Liver (tissue), 9 donors: ENCODE measurements around the gene SERPING1. TPM values are rescaled to one million over a fixed set of nuclear protein-coding genes. Genes with fewer than 3 reads are reported as not detected.
A peak's percentile ranks its signal among the peaks of the same experiment; 100 is the strongest.

Experiments used
- DNase-seq: peaks from one replicate; pipeline ENCODE4 v3.0.0-alpha.2; 2017; ENCODE audit warnings: low spot score
- H3K27ac ChIP-seq, 2 donors: one replicate each; pipeline ENCODE4 v1.7.0; 2013; ENCODE audit warnings: inconsistent platforms in 2 of 2, low read length in 2 of 2, control low read depth in 1 of 2, low read depth in 1 of 2, mild to moderate bottlenecking in 1 of 2
- H3K27me3 ChIP-seq, 4 donors: one replicate each; pipeline versions ENCODE4 v1.6.1 to v1.7.0; 2013; ENCODE audit warnings: low read length in 3 of 4, inconsistent platforms in 1 of 4, mild to moderate bottlenecking in 1 of 4, moderate library complexity in 1 of 4; ENCODE audit not compliant: control insufficient read depth in 4 of 4, insufficient read depth in 4 of 4
- H3K36me3 ChIP-seq, 4 donors: one replicate each; pipeline versions ENCODE4 v1.6.1 to v1.7.0; 2013; ENCODE audit warnings: low read length in 3 of 4, mild to moderate bottlenecking in 3 of 4, low read depth in 1 of 4, moderate library complexity in 1 of 4; ENCODE audit not compliant: control insufficient read depth in 4 of 4, insufficient read depth in 3 of 4
- H3K4me1 ChIP-seq, 4 donors: one replicate each; pipeline versions ENCODE4 v1.6.1 to v1.7.0; 2013; ENCODE audit warnings: low read length in 3 of 4, mild to moderate bottlenecking in 3 of 4, moderate library complexity in 1 of 4; ENCODE audit not compliant: control insufficient read depth in 4 of 4, insufficient read depth in 4 of 4
- H3K4me3 ChIP-seq, 3 donors: one replicate each; pipeline versions ENCODE4 v1.6.1 to v1.7.0; 2013; ENCODE audit warnings: low read length in 3 of 3, control low read depth in 1 of 3, low read depth in 1 of 3, mild to moderate bottlenecking in 1 of 3
- H3K9ac ChIP-seq, 2 donors: one replicate each; pipeline ENCODE4 v1.7.0; 2013; ENCODE audit warnings: low read length in 2 of 2, mild to moderate bottlenecking in 2 of 2, moderate library complexity in 2 of 2, control low read depth in 1 of 2, low read depth in 1 of 2
- H3K9me3 ChIP-seq, 4 donors: one replicate each; pipeline versions ENCODE4 v1.6.1 to v1.7.0; 2013; ENCODE audit warnings: low read length in 3 of 4; ENCODE audit not compliant: control insufficient read depth in 4 of 4
- EGR1 ChIP-seq, 2 donors: IDR thresholded peaks; 2 replicates each; pipeline ENCODE4 v1.6.1; 2016 to 2018; ENCODE audit warnings: antibody characterized with exemption in 2 of 2, low read depth in 2 of 2
- FOXA1 ChIP-seq: IDR thresholded peaks from 2 replicates; pipeline ENCODE4 v1.6.1; 2016; ENCODE audit warnings: antibody characterized with exemption
- FOXA2 ChIP-seq: IDR thresholded peaks from 2 replicates; pipeline ENCODE4 v1.6.1; 2016; ENCODE audit warnings: antibody characterized with exemption
- HNF4A ChIP-seq, 2 donors: conservative IDR thresholded peaks; 2 replicates each; pipeline ENCODE4 v1.6.1; 2016; ENCODE audit warnings: antibody characterized with exemption in 2 of 2, mild to moderate bottlenecking in 2 of 2
- HNF4G ChIP-seq: IDR thresholded peaks from 2 replicates; pipeline ENCODE4 v1.6.1; 2016; ENCODE audit warnings: antibody characterized with exemption
- JUND ChIP-seq, 2 donors: IDR thresholded peaks; 2 replicates each; pipeline ENCODE4 v1.6.1; 2016; ENCODE audit warnings: antibody characterized with exemption in 2 of 2
- NR2F2 ChIP-seq: IDR thresholded peaks from 2 replicates; pipeline ENCODE4 v1.6.1; 2016; ENCODE audit warnings: antibody characterized with exemption
- RAD21 ChIP-seq, 2 donors: IDR thresholded peaks; 2 replicates each; pipeline ENCODE4 v1.6.1; 2016; ENCODE audit warnings: antibody characterized with exemption in 2 of 2, mild to moderate bottlenecking in 2 of 2
- RXRA ChIP-seq, 2 donors: IDR thresholded peaks; 2 replicates each; pipeline ENCODE4 v1.6.1; 2017 to 2018; ENCODE audit warnings: antibody characterized with exemption in 2 of 2, mild to moderate bottlenecking in 1 of 2
- SP1 ChIP-seq: IDR thresholded peaks from 2 replicates; pipeline ENCODE4 v1.6.1; 2018; ENCODE audit warnings: antibody characterized with exemption, mild to moderate bottlenecking
- YY1 ChIP-seq: IDR thresholded peaks from 2 replicates; pipeline ENCODE4 v1.6.1; 2016; ENCODE audit warnings: antibody characterized with exemption, mild to moderate bottlenecking
- WGBS: extraction: QIAGEN DNeasy Blood & Tissue Kit; methylation state at CpG from one replicate; pipeline ENCODE4 v1.1.7; 2013; 5-methylcytosine and 5-hydroxymethylcytosine counted together
- polyA plus RNA-seq, 2 donors: library from polyadenylated mRNA; stranded (reverse) in 1 of 2; unstranded in 1 of 2; fragments of 200-250 nt in 1 of 2; fragments of >200 nt in 1 of 2; fragmentation: Nextera tagmentation in 1 of 2; extraction: Ambion mirVana in 1 of 2; gene quantifications; one replicate each; pipeline versions ENCODE4 v1.2.1 to v1.2.3, GENCODE V29; 2013 to 2015
- total RNA-seq, 2 donors: library from RNA; depleted of rRNA; stranded (reverse); fragments of >200 nt; gene quantifications; one replicate each; pipeline ENCODE4 v1.2.3, GENCODE V29; 2014
- TF ChIP-seq, protein P1 (sequence below): fragments of 150-350 bp; IDR thresholded peaks from 2 replicates; pipeline ENCODE4 v1.5.1; 2017; ENCODE audit warnings: improper control_type of control experiment, low read depth, low read length; ENCODE audit not compliant: missing input control
- TF ChIP-seq, protein P2 (sequence below): IDR thresholded peaks from 2 replicates; pipeline ENCODE4 v1.6.1; 2016; ENCODE audit warnings: antibody characterized with exemption, mild to moderate bottlenecking
- TF ChIP-seq, protein P3 (sequence below): IDR thresholded peaks from 2 replicates; pipeline ENCODE4 v1.6.1; 2016; ENCODE audit warnings: antibody characterized with exemption
- TF ChIP-seq, protein P4 (sequence below): IDR thresholded peaks from 2 replicates; pipeline ENCODE4 v1.6.1; 2016; ENCODE audit warnings: antibody characterized with exemption
- donor health status: healthy.
- donor health status: healthy.
- donor health status: healthy.
- donor health status: healthy.
- donor health status: healthy.

SERPING1 gene
- total and polyA plus RNA-seq, 4 donors, result 235 to 2,911 (median 1,514) TPM

DNA sequence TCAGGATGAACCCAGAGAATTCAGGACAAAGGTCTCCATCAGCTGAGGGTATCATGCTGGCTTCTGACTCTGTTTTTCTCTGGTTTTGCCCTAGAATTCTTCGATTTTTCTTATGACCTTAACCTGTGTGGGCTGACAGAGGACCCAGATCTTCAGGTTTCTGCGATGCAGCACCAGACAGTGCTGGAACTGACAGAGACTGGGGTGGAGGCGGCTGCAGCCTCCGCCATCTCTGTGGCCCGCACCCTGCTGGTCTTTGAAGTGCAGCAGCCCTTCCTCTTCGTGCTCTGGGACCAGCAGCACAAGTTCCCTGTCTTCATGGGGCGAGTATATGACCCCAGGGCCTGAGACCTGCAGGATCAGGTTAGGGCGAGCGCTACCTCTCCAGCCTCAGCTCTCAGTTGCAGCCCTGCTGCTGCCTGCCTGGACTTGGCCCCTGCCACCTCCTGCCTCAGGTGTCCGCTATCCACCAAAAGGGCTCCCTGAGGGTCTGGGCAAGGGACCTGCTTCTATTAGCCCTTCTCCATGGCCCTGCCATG lies 16.8 kb downstream of the SERPING1 start:
- Histone ChIP-seq H3K27me3 (no peaks in the 10 kb centered on the region), H3K9ac (no peak overlapping the region), H3K9me3 (no peaks in the 10 kb centered on the region), H3K36me3 (peaks cover 18 to 53% (median 41%) of the 10 kb centered on the region in 4 donors), H3K27ac (peak overlapping the region in 1 of 2 donors; percentile 33), H3K4me1 (peaks cover 11 to 71% (median 67%) of the 10 kb centered on the region in 4 donors), H3K4me3 (no peak overlapping the region)
- 85% methylated on average over 10 of the region's 10 CpGs for WGBS
- DNase-seq, result no peak
- TF ChIP-seq RXRA (IDR thresholded peaks at IDR 0.05) (peak in 1 of 2 donors; percentile 20), JUND (IDR thresholded peaks at IDR 0.05) (no peak), FOXA1 (no peak), HNF4A (conservative IDR thresholded peaks at IDR 0.05) (peak in 1 of 2 donors; percentile 7)

DNA sequence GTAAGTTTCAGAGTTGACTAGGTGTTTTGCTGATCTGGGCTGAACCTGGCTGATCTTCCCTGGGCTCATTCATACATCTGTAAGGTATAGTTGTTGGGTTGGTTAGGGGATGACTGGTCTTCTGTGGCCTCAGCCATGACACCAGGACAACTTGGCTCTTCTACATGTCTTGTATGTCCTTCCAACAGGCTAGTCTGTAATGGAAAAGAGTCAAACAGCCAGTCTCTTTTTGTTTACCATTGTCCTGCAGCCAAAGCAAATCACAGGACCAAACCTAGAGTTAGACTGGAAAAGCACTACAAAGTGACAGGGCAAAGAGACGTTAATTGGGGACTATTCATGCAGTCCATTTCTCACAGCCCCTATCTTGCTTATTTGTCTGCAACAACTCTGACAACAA lies 17.8 kb downstream of the SERPING1 start:
- peak overlapping the region; percentile 66 to 81 for H3K27ac ChIP-seq
- H3K36me3 ChIP-seq, result peaks cover 15 to 50% (median 42%) of the 10 kb centered on the region in 4 donors
- WGBS, result 28% methylated on average over 1 of the region's 1 CpG
- no peak overlapping the region for H3K4me3 ChIP-seq
- TF ChIP-seq RAD21 (IDR thresholded peaks at IDR 0.05), result peak; percentile 11 to 37
- TF ChIP-seq, protein P1, sequence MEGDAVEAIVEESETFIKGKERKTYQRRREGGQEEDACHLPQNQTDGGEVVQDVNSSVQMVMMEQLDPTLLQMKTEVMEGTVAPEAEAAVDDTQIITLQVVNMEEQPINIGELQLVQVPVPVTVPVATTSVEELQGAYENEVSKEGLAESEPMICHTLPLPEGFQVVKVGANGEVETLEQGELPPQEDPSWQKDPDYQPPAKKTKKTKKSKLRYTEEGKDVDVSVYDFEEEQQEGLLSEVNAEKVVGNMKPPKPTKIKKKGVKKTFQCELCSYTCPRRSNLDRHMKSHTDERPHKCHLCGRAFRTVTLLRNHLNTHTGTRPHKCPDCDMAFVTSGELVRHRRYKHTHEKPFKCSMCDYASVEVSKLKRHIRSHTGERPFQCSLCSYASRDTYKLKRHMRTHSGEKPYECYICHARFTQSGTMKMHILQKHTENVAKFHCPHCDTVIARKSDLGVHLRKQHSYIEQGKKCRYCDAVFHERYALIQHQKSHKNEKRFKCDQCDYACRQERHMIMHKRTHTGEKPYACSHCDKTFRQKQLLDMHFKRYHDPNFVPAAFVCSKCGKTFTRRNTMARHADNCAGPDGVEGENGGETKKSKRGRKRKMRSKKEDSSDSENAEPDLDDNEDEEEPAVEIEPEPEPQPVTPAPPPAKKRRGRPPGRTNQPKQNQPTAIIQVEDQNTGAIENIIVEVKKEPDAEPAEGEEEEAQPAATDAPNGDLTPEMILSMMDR, result no peak
- no peak for TF ChIP-seq HNF4G
- TF ChIP-seq HNF4A (conservative IDR thresholded peaks at IDR 0.05), result peak; percentile 21 to 60
- TF ChIP-seq EGR1 (IDR thresholded peaks at IDR 0.05; ENCODE audit: low read depth in 2 of 2), result peak in 1 of 2 donors; percentile 51
- TF ChIP-seq NR2F2, result no peak
- peak; percentile 55 for TF ChIP-seq SP1
- TF ChIP-seq, protein P2, sequence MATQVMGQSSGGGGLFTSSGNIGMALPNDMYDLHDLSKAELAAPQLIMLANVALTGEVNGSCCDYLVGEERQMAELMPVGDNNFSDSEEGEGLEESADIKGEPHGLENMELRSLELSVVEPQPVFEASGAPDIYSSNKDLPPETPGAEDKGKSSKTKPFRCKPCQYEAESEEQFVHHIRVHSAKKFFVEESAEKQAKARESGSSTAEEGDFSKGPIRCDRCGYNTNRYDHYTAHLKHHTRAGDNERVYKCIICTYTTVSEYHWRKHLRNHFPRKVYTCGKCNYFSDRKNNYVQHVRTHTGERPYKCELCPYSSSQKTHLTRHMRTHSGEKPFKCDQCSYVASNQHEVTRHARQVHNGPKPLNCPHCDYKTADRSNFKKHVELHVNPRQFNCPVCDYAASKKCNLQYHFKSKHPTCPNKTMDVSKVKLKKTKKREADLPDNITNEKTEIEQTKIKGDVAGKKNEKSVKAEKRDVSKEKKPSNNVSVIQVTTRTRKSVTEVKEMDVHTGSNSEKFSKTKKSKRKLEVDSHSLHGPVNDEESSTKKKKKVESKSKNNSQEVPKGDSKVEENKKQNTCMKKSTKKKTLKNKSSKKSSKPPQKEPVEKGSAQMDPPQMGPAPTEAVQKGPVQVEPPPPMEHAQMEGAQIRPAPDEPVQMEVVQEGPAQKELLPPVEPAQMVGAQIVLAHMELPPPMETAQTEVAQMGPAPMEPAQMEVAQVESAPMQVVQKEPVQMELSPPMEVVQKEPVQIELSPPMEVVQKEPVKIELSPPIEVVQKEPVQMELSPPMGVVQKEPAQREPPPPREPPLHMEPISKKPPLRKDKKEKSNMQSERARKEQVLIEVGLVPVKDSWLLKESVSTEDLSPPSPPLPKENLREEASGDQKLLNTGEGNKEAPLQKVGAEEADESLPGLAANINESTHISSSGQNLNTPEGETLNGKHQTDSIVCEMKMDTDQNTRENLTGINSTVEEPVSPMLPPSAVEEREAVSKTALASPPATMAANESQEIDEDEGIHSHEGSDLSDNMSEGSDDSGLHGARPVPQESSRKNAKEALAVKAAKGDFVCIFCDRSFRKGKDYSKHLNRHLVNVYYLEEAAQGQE, result peak; percentile 62
- no peak for TF ChIP-seq FOXA2
- TF ChIP-seq, protein P3, sequence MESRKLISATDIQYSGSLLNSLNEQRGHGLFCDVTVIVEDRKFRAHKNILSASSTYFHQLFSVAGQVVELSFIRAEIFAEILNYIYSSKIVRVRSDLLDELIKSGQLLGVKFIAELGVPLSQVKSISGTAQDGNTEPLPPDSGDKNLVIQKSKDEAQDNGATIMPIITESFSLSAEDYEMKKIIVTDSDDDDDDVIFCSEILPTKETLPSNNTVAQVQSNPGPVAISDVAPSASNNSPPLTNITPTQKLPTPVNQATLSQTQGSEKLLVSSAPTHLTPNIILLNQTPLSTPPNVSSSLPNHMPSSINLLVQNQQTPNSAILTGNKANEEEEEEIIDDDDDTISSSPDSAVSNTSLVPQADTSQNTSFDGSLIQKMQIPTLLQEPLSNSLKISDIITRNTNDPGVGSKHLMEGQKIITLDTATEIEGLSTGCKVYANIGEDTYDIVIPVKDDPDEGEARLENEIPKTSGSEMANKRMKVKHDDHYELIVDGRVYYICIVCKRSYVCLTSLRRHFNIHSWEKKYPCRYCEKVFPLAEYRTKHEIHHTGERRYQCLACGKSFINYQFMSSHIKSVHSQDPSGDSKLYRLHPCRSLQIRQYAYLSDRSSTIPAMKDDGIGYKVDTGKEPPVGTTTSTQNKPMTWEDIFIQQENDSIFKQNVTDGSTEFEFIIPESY, result no peak
- no peak for TF ChIP-seq FOXA1
- TF ChIP-seq RXRA (IDR thresholded peaks at IDR 0.05), result peak; percentile 44 to 67
- TF ChIP-seq, protein P4, sequence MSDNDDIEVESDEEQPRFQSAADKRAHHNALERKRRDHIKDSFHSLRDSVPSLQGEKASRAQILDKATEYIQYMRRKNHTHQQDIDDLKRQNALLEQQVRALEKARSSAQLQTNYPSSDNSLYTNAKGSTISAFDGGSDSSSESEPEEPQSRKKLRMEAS, result no peak
- peak; percentile 50 for TF ChIP-seq YY1
- peaks cover 11 to 74% (median 67%) of the 10 kb centered on the region in 4 donors for H3K4me1 ChIP-seq
- no peak for DNase-seq
- no peaks in the 10 kb centered on the region for H3K27me3 ChIP-seq
- no peaks in the 10 kb centered on the region for H3K9me3 ChIP-seq
- H3K9ac ChIP-seq, result no peak overlapping the region
